Activated CD4-positive, alpha-beta memory T cell treated with anti-CD3 and anti-CD28 coated beads for 36 hours (primary cell): ENCODE measurements around the gene SYT5. TPM values are rescaled to one million over a fixed set of nuclear protein-coding genes. Genes with fewer than 3 reads are reported as not detected.
"Not testable (repeated sequence)": the region's sequence is repeated elsewhere in the genome, so short reads cannot be mapped to it uniquely, and the experiment has no call there.

ENCODE experiments used
- CTCF ChIA-PET: fragments of 350-600 bp; sonication (Branson Sonifier 250); formaldehyde crosslinking; loops from one replicate; lab custom pipeline; 2021; ENCODE audit warnings: antibody characterized with exemption, inconsistent platforms; lab: Charles Lee
- POLR2A ChIA-PET: fragments of 350-600 bp; sonication (Branson Sonifier 250); formaldehyde crosslinking; loops from one replicate; lab custom pipeline; 2021; ENCODE audit warnings: antibody characterized with exemption; lab: Charles Lee
- DNase-seq: peaks from one replicate; pipeline ENCODE4 v3.0.0-alpha.2; 2020
- H3K27ac Mint-ChIP-seq: one replicate; pipeline ENCODE4 v1.8.0; 2021; ENCODE audit warnings: mixed read lengths
- H3K27me3 Mint-ChIP-seq: one replicate; pipeline ENCODE4 v1.8.0; 2021; ENCODE audit warnings: mixed read lengths
- H3K36me3 Mint-ChIP-seq: one replicate; pipeline ENCODE4 v1.8.0; 2021; ENCODE audit warnings: mixed read lengths
- H3K4me1 Mint-ChIP-seq: one replicate; pipeline ENCODE4 v1.8.0; 2021; ENCODE audit warnings: low read depth, mixed read lengths
- H3K4me3 Mint-ChIP-seq: one replicate; pipeline ENCODE4 v1.8.0; 2021; ENCODE audit warnings: mild to moderate bottlenecking, mixed read lengths
- H3K9me3 Mint-ChIP-seq: one replicate; pipeline ENCODE4 v1.8.0; 2021; ENCODE audit warnings: mixed read lengths
- intact Hi-C: fragments of 100-400 bp; cut with micrococcal nuclease; formaldehyde crosslinking; loops from one replicate; pipeline ENCODE4 v1.15.1; 2023
- total RNA-seq, 2 experiments: library from RNA; stranded (reverse); gene quantifications; one replicate each; pipeline ENCODE4 v1.2.3, GENCODE V29; 2021

SYT5 gene
- under 1 TPM in 1 of 2 experiments, not detected in 1; 0.22 TPM for total RNA-seq

GRCh38 chr19:55179606-55180484 is at the start of gene SYT5:
SYT5 (minus strand) TSS chr19:55180289; CDS start chr19:55179041, 1,248 bp downstream.
- CTCF ChIA-PET: interaction anchor here (0.7 to 1.1 kb wide), 2 partner anchors 19 to 324 kb away, joined by 4 to 5 read pairs; no protein-coding TSS in a partner anchor

GRCh38 chr19:55229789-55230182 is 49.7 kb upstream of the SYT5 start:
- POLR2A ChIA-PET: no interaction called here
- DNase-seq: no peak
- H3K36me3 Mint-ChIP-seq: peaks cover 40% of the 10 kb centered on the region
- H3K4me3 Mint-ChIP-seq: no peak overlapping the region
- CTCF ChIA-PET: no interaction called here
- H3K27ac Mint-ChIP-seq: no peak overlapping the region
- no peaks in the 10 kb centered on the region for H3K9me3 Mint-ChIP-seq
- H3K27me3 Mint-ChIP-seq: no peaks in the 10 kb centered on the region
- intact Hi-C loops: no loop called here
- H3K4me1 Mint-ChIP-seq: no peaks in the 10 kb centered on the region

More at GRCh38 chr19:55179606-55180484, at the start of gene SYT5:
- Mint-ChIP-seq H3K27me3 (peaks cover 55% of the 10 kb centered on the region), H3K36me3 (no peaks in the 10 kb centered on the region), H3K4me3 (peak within 1 kb of the TSS; percentile 51), H3K27ac (no peak within 1 kb of the TSS), H3K9me3 (no peaks in the 10 kb centered on the region), H3K4me1 (peaks cover 16% of the 10 kb centered on the region)
- POLR2A ChIA-PET: no interaction called here
- intact Hi-C loops: loop anchor here (10.0 kb wide), 1 partner anchor 75 kb away; the partner anchor contains the start of gene PPP6R1
- peak; percentile 74 for DNase-seq

GRCh38 chr19:55229145-55229788 is 49.2 kb upstream of the SYT5 start:
- Mint-ChIP-seq H3K27ac (no peak overlapping the region), H3K4me1 (no peaks in the 10 kb centered on the region), H3K9me3 (no peaks in the 10 kb centered on the region), H3K4me3 (no peak overlapping the region), H3K27me3 (no peaks in the 10 kb centered on the region), H3K36me3 (peaks cover 36% of the 10 kb centered on the region)
- ChIA-PET CTCF (no interaction called here), POLR2A (no interaction called here)
- intact Hi-C loops: no loop called here
- DNase-seq: no peak

GRCh38 chr19:55228403-55229031 is 48.4 kb upstream of the SYT5 start, which contains the start of gene TMEM86B:
TMEM86B (minus strand) TSS chr19:55228763; CDS start chr19:55228741, 22 bp downstream.
- peak within 1 kb of the TSS; percentile 24 for H3K27ac Mint-ChIP-seq
- CTCF ChIA-PET: no interaction called here

GRCh38 chr19:55228015-55228391 is 47.9 kb upstream of the SYT5 start:
- ChIA-PET POLR2A (no interaction called here), CTCF (no interaction called here)
- Mint-ChIP-seq H3K36me3 (peaks cover 33% of the 10 kb centered on the region), H3K4me3 (no peak overlapping the region), H3K27ac (no peak overlapping the region), H3K4me1 (no peaks in the 10 kb centered on the region), H3K9me3 (no peaks in the 10 kb centered on the region), H3K27me3 (no peaks in the 10 kb centered on the region)
- intact Hi-C loops: no loop called here
- no peak for DNase-seq

More at GRCh38 chr19:55228403-55229031, 48.4 kb upstream of the SYT5 start, which contains the start of gene TMEM86B:
- no peaks in the 10 kb centered on the region for H3K4me1 Mint-ChIP-seq
- H3K36me3 Mint-ChIP-seq: peaks cover 34% of the 10 kb centered on the region
- H3K9me3 Mint-ChIP-seq: no peaks in the 10 kb centered on the region
- POLR2A ChIA-PET: no interaction called here
- no peaks in the 10 kb centered on the region for H3K27me3 Mint-ChIP-seq
- intact Hi-C loops: no loop called here
- DNase-seq: no peak
- no peak within 1 kb of the TSS for H3K4me3 Mint-ChIP-seq

- POLR2A ChIA-PET: no interaction called here
- peaks cover 32% of the 10 kb centered on the region for H3K36me3 Mint-ChIP-seq
- H3K9me3 Mint-ChIP-seq: no peaks in the 10 kb centered on the region
- CTCF ChIA-PET: no interaction called here
- H3K27ac Mint-ChIP-seq: peak overlapping the region; percentile 24
- no peaks in the 10 kb centered on the region for H3K27me3 Mint-ChIP-seq
- DNase-seq: no peak
- H3K4me1 Mint-ChIP-seq: no peaks in the 10 kb centered on the region
- H3K4me3 Mint-ChIP-seq: no peak overlapping the region
- intact Hi-C loops: no loop called here
These were observed 47.3 kb upstream of the SYT5 start for GRCh38 chr19:55227241-55228014.

GRCh38 chr19:55226788-55227187 is 46.7 kb upstream of the SYT5 start:
- intact Hi-C loops: no loop called here
- H3K9me3 Mint-ChIP-seq: no peaks in the 10 kb centered on the region
- no peak overlapping the region for H3K27ac Mint-ChIP-seq
- DNase-seq: no peak
- no peaks in the 10 kb centered on the region for H3K27me3 Mint-ChIP-seq
- ChIA-PET POLR2A (no interaction called here), CTCF (no interaction called here)
- H3K4me1 Mint-ChIP-seq: no peaks in the 10 kb centered on the region
- H3K36me3 Mint-ChIP-seq: peaks cover 31% of the 10 kb centered on the region
- H3K4me3 Mint-ChIP-seq: no peak overlapping the region

GRCh38 chr19:55226273-55226672 is 46.2 kb upstream of the SYT5 start:
- peaks cover 33% of the 10 kb centered on the region for H3K36me3 Mint-ChIP-seq
- H3K4me1 Mint-ChIP-seq: no peaks in the 10 kb centered on the region
- DNase-seq: no peak
- ChIA-PET POLR2A (no interaction called here), CTCF (no interaction called here)
- H3K27me3 Mint-ChIP-seq: no peaks in the 10 kb centered on the region
- no peak overlapping the region for H3K4me3 Mint-ChIP-seq
- no peak overlapping the region for H3K27ac Mint-ChIP-seq
- intact Hi-C loops: no loop called here
- peaks cover 3% of the 10 kb centered on the region for H3K9me3 Mint-ChIP-seq

GRCh38 chr19:55225415-55225958 is 45.4 kb upstream of the SYT5 start:
- Mint-ChIP-seq H3K27me3 (no peaks in the 10 kb centered on the region), H3K4me3 (no peak overlapping the region), H3K27ac (peak overlapping the region; percentile 40), H3K36me3 (peaks cover 39% of the 10 kb centered on the region), H3K4me1 (no peaks in the 10 kb centered on the region), H3K9me3 (peaks cover 9% of the 10 kb centered on the region)
- no peak for DNase-seq
- POLR2A ChIA-PET: no interaction called here
- CTCF ChIA-PET: no interaction called here
- intact Hi-C loops: no loop called here

GRCh38 chr19:55224679-55225414 is 44.8 kb upstream of the SYT5 start:
- DNase-seq, H3K27ac Mint-ChIP-seq, POLR2A ChIA-PET, CTCF ChIA-PET, H3K4me3 Mint-ChIP-seq, H3K4me1 Mint-ChIP-seq, intact Hi-C loops, H3K27me3 Mint-ChIP-seq: not testable (repeated sequence)
- peaks cover 37% of the 10 kb centered on the region for H3K36me3 Mint-ChIP-seq
- peaks cover 11% of the 10 kb centered on the region for H3K9me3 Mint-ChIP-seq
